ENCODE data around the gene ST6GALNAC6.

GRCh38 chr9:127904561-127905003 lies 5.2 kb upstream of the ST6GALNAC6 start:
- TF ChIP-seq POLR2A (IDR thresholded peaks at IDR 0.05): no peak
- TF ChIP-seq, protein P1, sequence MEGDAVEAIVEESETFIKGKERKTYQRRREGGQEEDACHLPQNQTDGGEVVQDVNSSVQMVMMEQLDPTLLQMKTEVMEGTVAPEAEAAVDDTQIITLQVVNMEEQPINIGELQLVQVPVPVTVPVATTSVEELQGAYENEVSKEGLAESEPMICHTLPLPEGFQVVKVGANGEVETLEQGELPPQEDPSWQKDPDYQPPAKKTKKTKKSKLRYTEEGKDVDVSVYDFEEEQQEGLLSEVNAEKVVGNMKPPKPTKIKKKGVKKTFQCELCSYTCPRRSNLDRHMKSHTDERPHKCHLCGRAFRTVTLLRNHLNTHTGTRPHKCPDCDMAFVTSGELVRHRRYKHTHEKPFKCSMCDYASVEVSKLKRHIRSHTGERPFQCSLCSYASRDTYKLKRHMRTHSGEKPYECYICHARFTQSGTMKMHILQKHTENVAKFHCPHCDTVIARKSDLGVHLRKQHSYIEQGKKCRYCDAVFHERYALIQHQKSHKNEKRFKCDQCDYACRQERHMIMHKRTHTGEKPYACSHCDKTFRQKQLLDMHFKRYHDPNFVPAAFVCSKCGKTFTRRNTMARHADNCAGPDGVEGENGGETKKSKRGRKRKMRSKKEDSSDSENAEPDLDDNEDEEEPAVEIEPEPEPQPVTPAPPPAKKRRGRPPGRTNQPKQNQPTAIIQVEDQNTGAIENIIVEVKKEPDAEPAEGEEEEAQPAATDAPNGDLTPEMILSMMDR (IDR thresholded peaks at IDR 0.05): no peak
